ENCODE results near the gene ACR. TPM values are rescaled to one million over a fixed set of nuclear protein-coding genes. Genes with fewer than 3 reads are reported as not detected.
A peak's percentile ranks its signal among the peaks of the same experiment; 100 is the strongest.
"Not testable (repeated sequence)": the region's sequence is repeated elsewhere in the genome, so short reads cannot be mapped to it uniquely, and the experiment has no call there.

Gene ACR
- total RNA-seq, 2 donors from 2014 or later = 0.18 TPM; not detected in 1

GRCh38 chr22:50755251-50755650 lies 17.2 kb downstream of the ACR start:
- H3K4me1 Mint-ChIP-seq; DNase-seq; H3K4me3 Mint-ChIP-seq; H3K36me3 ChIP-seq (ENCODE audit: control insufficient read depth, insufficient read depth, low read length); H3K36me3 Mint-ChIP-seq (ENCODE audit: low read depth); H3K9me3 ChIP-seq (ENCODE audit: control insufficient read depth, low read length); H3K4me1 ChIP-seq (ENCODE audit: control insufficient read depth, insufficient read depth, low read length); H3K27ac Mint-ChIP-seq; H3K27ac ChIP-seq (ENCODE audit: low read depth, low read length); H3K4me3 ChIP-seq (ENCODE audit: low read length); H3K9ac ChIP-seq (ENCODE audit: extremely low read depth, low read length, poor library complexity, severe bottlenecking); H3K27me3 ChIP-seq (ENCODE audit: control insufficient read depth, insufficient read depth, low read length, poor library complexity, severe bottlenecking): not testable (repeated sequence)
- Mint-ChIP-seq H3K9me3 (peaks cover 12% of the 10 kb centered on the region), H3K27me3 (ENCODE audit: insufficient read depth) (peaks cover 74% of the 10 kb centered on the region)
- 97 to 98% methylated on average over 7 to 20 of the region's 20 CpGs for WGBS, 2 experiments (ENCODE audit: insufficient coverage in 1 of 2, insufficient read length in 1 of 2)

DNA sequence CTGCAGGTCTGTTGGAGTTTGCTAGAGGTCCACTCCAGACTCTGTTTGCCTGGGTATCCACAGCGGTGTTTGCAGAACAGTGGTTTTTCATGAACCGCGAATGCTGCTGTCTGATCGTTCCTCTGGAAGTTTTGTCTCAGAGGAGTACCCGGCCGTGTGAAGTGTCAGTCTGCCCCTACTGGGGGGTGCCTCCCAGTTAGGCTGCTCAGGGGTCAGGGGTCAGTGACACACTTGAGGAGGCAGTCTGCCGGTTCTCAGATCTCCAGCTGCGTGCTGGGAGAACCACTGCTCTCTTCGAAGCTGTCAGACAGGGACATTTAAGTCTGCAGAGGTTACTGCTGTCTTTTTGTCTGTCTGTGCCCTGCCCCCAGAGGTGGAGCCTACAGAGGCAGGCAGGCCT lies 18.4 kb downstream of the ACR start:
- H3K36me3 Mint-ChIP-seq (ENCODE audit: low read depth); H3K36me3 ChIP-seq (ENCODE audit: control insufficient read depth, insufficient read depth, low read length); H3K27ac Mint-ChIP-seq; H3K4me1 ChIP-seq (ENCODE audit: control insufficient read depth, insufficient read depth, low read length); DNase-seq; H3K27me3 ChIP-seq (ENCODE audit: control insufficient read depth, insufficient read depth, low read length, poor library complexity, severe bottlenecking); H3K4me1 Mint-ChIP-seq; H3K27ac ChIP-seq (ENCODE audit: low read depth, low read length); H3K9me3 ChIP-seq (ENCODE audit: control insufficient read depth, low read length); H3K9ac ChIP-seq (ENCODE audit: extremely low read depth, low read length, poor library complexity, severe bottlenecking): not testable (repeated sequence)
- 28% methylated on average over 6 of the region's 9 CpGs; no CpG with 5 or more reads in 1 of the 2 experiments for WGBS, 2 experiments (ENCODE audit: insufficient coverage in 1 of 2, insufficient read length in 1 of 2)
- H3K4me3 Mint-ChIP-seq = peak overlapping the region; percentile 87
- peaks cover 11% of the 10 kb centered on the region for H3K9me3 Mint-ChIP-seq
- H3K4me3 ChIP-seq (ENCODE audit: low read length) = peak overlapping the region; percentile 94
- H3K27me3 Mint-ChIP-seq (ENCODE audit: insufficient read depth) = peaks cover 71% of the 10 kb centered on the region

DNA sequence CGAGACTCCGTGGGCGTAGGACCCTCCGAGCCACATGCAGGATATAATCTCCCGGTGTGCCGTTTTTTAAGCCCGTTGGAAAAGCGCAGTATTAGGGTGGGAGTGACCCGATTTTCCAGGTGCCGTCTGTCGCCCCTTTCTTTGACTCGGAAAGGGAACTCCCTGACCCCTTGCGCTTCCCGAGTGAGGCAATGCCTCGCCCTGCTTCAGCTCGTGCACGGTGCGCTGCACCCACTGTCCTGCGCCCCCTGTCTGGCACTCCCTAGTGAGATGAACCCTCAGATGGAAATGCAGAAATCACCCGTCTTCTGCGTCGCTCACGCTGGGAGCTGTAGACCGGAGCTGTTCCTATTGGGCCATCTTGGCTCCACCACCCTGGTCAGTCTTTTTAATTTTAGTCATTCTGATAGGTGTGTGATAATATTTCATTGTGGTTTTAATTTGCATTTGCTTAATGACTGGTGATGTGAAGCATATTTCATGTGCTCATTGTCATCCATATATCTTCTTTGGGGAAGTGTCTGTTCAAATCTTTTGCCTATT lies 19.0 kb downstream of the ACR start:
- not testable (repeated sequence) for H3K9me3 ChIP-seq (ENCODE audit: control insufficient read depth, low read length); H3K4me1 ChIP-seq (ENCODE audit: control insufficient read depth, insufficient read depth, low read length); H3K9me3 Mint-ChIP-seq; H3K4me1 Mint-ChIP-seq; H3K36me3 ChIP-seq (ENCODE audit: control insufficient read depth, insufficient read depth, low read length); H3K27me3 ChIP-seq (ENCODE audit: control insufficient read depth, insufficient read depth, low read length, poor library complexity, severe bottlenecking); H3K36me3 Mint-ChIP-seq (ENCODE audit: low read depth); DNase-seq
- peak; percentile 52 for TF ChIP-seq CTCF (conservative IDR thresholded peaks at IDR 0.05)
- peak overlapping the region; percentile 76 for H3K27ac ChIP-seq (ENCODE audit: low read depth, low read length)
- H3K4me3 ChIP-seq (ENCODE audit: low read length) = peak overlapping the region; percentile 94
- peak overlapping the region; percentile 87 for H3K4me3 Mint-ChIP-seq
- H3K27ac Mint-ChIP-seq = peak overlapping the region; percentile 98
- WGBS, 2 experiments (ENCODE audit: insufficient coverage in 1 of 2, insufficient read length in 1 of 2) = 0 to 8% methylated on average over 2 to 24 of the region's 24 CpGs
- H3K27me3 Mint-ChIP-seq (ENCODE audit: insufficient read depth) = peaks cover 69% of the 10 kb centered on the region
- peak overlapping the region; percentile 64 for H3K9ac ChIP-seq (ENCODE audit: extremely low read depth, low read length, poor library complexity, severe bottlenecking)

DNA sequence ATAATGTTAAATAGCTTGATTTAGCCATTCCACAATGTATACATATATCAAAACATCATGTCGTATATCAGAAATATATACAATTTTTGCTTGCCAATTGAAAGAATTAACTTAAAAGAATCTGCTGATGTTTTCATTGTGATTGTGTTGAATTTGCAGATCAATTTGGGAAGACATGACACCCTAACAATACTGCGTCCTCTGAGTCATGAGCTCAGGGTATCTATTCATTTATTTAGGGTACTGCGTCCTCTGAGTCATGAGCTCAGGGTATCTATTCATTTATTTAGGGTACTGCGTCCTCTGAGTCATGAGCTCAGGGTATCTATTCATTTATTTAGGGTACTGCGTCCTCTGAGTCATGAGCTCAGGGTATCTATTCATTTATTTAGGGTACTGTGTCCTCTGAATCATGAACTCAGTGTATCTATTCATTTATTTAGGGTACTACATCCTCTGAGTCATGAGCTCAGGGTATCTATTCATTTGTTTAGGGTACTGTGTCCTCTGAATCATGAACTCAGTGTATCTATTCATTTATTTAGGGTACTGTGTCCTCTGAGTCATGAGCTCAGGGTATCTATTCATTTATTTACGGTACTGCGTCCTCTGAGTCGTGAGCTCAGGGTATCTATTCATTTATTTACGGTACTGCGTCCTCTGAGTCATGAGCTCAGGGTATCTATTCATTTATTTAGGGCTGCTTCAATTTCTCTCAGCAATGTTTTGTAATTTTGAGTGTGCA lies 21.8 kb downstream of the ACR start:
- H3K4me1 Mint-ChIP-seq; H3K4me1 ChIP-seq (ENCODE audit: control insufficient read depth, insufficient read depth, low read length); H3K9ac ChIP-seq (ENCODE audit: extremely low read depth, low read length, poor library complexity, severe bottlenecking); H3K27ac Mint-ChIP-seq; H3K4me3 Mint-ChIP-seq; H3K36me3 Mint-ChIP-seq (ENCODE audit: low read depth); H3K9me3 ChIP-seq (ENCODE audit: control insufficient read depth, low read length); H3K27ac ChIP-seq (ENCODE audit: low read depth, low read length); H3K4me3 ChIP-seq (ENCODE audit: low read length); H3K36me3 ChIP-seq (ENCODE audit: control insufficient read depth, insufficient read depth, low read length); H3K9me3 Mint-ChIP-seq; H3K27me3 ChIP-seq (ENCODE audit: control insufficient read depth, insufficient read depth, low read length, poor library complexity, severe bottlenecking); DNase-seq: not testable (repeated sequence)
- WGBS, 2 experiments (ENCODE audit: insufficient coverage in 1 of 2, insufficient read length in 1 of 2) = 41% methylated on average over 6 of the region's 10 CpGs; no CpG with 5 or more reads in 1 of the 2 experiments
- peaks cover 47% of the 10 kb centered on the region for H3K27me3 Mint-ChIP-seq (ENCODE audit: insufficient read depth)

DNA sequence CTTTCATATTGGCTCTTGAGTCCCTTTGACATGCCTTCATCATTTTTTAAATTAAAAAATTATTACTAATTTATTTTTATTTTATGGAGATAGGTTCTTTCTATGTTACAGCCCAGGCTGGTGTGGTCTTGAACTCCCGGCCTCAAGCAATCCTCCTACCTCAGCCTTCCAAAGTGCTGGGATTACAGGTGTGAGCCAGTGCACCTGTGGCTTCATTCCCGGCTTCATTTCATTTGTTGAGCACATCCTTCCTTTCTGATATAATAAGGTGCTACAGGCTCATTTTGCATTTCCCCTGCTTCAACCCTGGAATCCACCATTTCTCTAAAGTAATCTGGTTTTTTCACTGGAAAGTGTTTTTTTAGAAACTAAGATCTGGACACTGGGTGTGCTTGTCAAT lies 23.8 kb downstream of the ACR start:
- H3K27ac ChIP-seq (ENCODE audit: low read depth, low read length); H3K36me3 Mint-ChIP-seq (ENCODE audit: low read depth); H3K4me1 ChIP-seq (ENCODE audit: control insufficient read depth, insufficient read depth, low read length); H3K9me3 ChIP-seq (ENCODE audit: control insufficient read depth, low read length); H3K4me1 Mint-ChIP-seq; H3K27ac Mint-ChIP-seq; H3K27me3 ChIP-seq (ENCODE audit: control insufficient read depth, insufficient read depth, low read length, poor library complexity, severe bottlenecking); H3K36me3 ChIP-seq (ENCODE audit: control insufficient read depth, insufficient read depth, low read length); H3K4me3 Mint-ChIP-seq; H3K9me3 Mint-ChIP-seq; H3K9ac ChIP-seq (ENCODE audit: extremely low read depth, low read length, poor library complexity, severe bottlenecking); DNase-seq; H3K4me3 ChIP-seq (ENCODE audit: low read length): not testable (repeated sequence)
- WGBS, 2 experiments (ENCODE audit: insufficient coverage in 1 of 2, insufficient read length in 1 of 2) = 90 to 92% methylated on average over 2 of the region's 2 CpGs
- peaks cover 32% of the 10 kb centered on the region for H3K27me3 Mint-ChIP-seq (ENCODE audit: insufficient read depth)

- H3K4me3 ChIP-seq (ENCODE audit: low read length); H3K27ac ChIP-seq (ENCODE audit: low read depth, low read length); H3K4me1 ChIP-seq (ENCODE audit: control insufficient read depth, insufficient read depth, low read length); H3K9ac ChIP-seq (ENCODE audit: extremely low read depth, low read length, poor library complexity, severe bottlenecking); H3K27ac Mint-ChIP-seq; H3K4me3 Mint-ChIP-seq; H3K27me3 ChIP-seq (ENCODE audit: control insufficient read depth, insufficient read depth, low read length, poor library complexity, severe bottlenecking); H3K9me3 Mint-ChIP-seq; DNase-seq; H3K36me3 ChIP-seq (ENCODE audit: control insufficient read depth, insufficient read depth, low read length); H3K9me3 ChIP-seq (ENCODE audit: control insufficient read depth, low read length); H3K36me3 Mint-ChIP-seq (ENCODE audit: low read depth): not testable (repeated sequence)
- Mint-ChIP-seq H3K27me3 (ENCODE audit: insufficient read depth) (peaks cover 16% of the 10 kb centered on the region), H3K4me1 (peaks cover 11% of the 10 kb centered on the region)
- WGBS, 2 experiments (ENCODE audit: insufficient coverage in 1 of 2, insufficient read length in 1 of 2) = 100% methylated on average over 2 of the region's 3 CpGs; no CpG with 5 or more reads in 1 of the 2 experiments
These were observed 26.3 kb downstream of the ACR start for GRCh38 chr22:50764288-50764687.
